Measurements from ENCODE around the gene NUDT19. TPM values are rescaled to one million over a fixed set of nuclear protein-coding genes. Genes with fewer than 3 reads are reported as not detected.

The NUDT19 gene
- total RNA-seq, 1 donor from 2014 or later, result 3.2 TPM

DNA sequence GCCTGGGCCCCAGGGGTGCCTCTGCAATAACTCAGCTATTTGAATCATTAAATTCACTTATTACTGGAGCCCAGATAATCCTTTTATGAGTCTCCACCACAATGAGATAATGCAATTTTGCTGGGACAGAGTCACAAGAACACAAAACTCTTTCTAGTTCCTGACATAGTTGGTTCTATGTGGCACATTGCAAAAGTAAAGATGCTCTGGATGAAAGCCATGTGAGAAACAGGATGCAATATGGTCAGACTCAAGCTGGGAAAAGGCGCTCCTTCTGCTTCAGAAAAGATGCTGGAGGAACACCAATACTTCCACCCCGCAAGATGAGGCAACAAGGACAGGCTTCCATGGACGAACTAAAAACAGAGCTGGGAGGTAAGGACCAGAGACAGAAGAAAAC is 22.3 kb upstream of the NUDT19 start:
- no peak overlapping the region for H3K4me3 Mint-ChIP-seq (ENCODE audit: unreplicated experiment)
- no peaks in the 10 kb centered on the region for H3K36me3 Mint-ChIP-seq (ENCODE audit: unreplicated experiment)
- TF ChIP-seq, protein P1, sequence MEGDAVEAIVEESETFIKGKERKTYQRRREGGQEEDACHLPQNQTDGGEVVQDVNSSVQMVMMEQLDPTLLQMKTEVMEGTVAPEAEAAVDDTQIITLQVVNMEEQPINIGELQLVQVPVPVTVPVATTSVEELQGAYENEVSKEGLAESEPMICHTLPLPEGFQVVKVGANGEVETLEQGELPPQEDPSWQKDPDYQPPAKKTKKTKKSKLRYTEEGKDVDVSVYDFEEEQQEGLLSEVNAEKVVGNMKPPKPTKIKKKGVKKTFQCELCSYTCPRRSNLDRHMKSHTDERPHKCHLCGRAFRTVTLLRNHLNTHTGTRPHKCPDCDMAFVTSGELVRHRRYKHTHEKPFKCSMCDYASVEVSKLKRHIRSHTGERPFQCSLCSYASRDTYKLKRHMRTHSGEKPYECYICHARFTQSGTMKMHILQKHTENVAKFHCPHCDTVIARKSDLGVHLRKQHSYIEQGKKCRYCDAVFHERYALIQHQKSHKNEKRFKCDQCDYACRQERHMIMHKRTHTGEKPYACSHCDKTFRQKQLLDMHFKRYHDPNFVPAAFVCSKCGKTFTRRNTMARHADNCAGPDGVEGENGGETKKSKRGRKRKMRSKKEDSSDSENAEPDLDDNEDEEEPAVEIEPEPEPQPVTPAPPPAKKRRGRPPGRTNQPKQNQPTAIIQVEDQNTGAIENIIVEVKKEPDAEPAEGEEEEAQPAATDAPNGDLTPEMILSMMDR (IDR thresholded peaks at IDR 0.05; ENCODE audit: partially characterized antibody, unreplicated experiment), result no peak
- no peak overlapping the region for H3K27ac Mint-ChIP-seq (ENCODE audit: unreplicated experiment)
- H3K9me3 Mint-ChIP-seq (ENCODE audit: unreplicated experiment), result peaks cover 1% of the 10 kb centered on the region
- no peak for DNase-seq
- H3K27me3 Mint-ChIP-seq (ENCODE audit: unreplicated experiment), result peaks cover 6% of the 10 kb centered on the region
- H3K4me1 Mint-ChIP-seq (ENCODE audit: low read depth, unreplicated experiment), result peaks cover 2% of the 10 kb centered on the region

DNA sequence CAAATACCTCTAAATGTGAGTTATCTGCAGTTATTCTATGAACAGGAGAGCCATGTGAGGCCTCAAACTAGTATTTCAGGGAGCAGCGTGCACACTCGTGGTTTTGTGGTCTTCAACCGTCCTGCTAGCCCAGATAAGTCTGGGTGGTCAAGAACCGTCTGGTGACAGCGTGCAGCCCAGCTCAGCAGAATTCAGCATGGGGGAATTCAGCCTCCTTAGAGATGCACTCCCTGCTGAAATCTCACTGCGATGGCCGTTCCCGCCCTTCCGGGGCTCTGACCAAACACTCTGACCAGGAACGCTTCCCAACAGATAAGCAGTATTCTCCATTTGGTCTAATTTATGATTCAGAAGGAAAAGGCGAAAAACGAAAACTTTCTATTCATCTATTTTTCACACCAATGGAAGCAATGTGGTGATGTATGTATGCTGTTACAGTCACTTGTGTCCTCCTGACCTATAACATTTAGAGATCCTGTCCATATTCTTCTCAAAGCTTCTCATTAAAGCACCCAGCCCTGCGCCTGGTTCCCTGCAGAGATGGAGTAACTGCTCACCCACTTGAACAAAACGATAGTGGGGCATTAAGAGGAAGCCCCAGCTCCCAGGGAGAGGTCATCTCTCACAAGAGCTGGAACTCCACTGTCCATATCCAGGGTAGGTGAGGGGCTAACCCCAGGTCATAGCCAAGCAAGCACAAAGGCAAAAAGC is 19.6 kb upstream of the NUDT19 start:
- DNase-seq, result no peak
- TF ChIP-seq, protein P1 (IDR thresholded peaks at IDR 0.05; ENCODE audit: partially characterized antibody, unreplicated experiment), result no peak
- Mint-ChIP-seq H3K27ac (ENCODE audit: unreplicated experiment) (no peak overlapping the region), H3K9me3 (ENCODE audit: unreplicated experiment) (peaks cover 1% of the 10 kb centered on the region), H3K27me3 (ENCODE audit: unreplicated experiment) (peaks cover 6% of the 10 kb centered on the region), H3K36me3 (ENCODE audit: unreplicated experiment) (no peaks in the 10 kb centered on the region), H3K4me1 (ENCODE audit: low read depth, unreplicated experiment) (peaks cover 2% of the 10 kb centered on the region), H3K4me3 (ENCODE audit: unreplicated experiment) (no peak overlapping the region)

DNA sequence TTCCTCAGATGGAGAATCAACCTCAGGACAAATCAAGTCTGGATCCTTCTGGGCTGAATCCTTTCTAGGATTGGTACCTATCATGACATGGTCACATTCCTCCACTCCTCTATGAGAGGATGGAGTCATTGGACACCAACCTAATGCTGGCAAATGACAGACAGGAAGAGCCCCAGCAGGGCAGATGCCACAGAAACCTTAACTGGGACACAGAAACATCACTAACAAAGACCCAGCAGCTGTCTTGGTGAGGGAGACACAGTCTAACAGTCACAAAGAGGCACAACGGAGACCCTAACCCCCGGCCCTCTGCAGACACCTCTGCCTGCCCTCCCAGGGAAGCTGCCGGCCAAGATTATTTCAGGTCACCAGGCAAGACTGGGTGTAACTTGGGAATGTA is 18.8 kb upstream of the NUDT19 start:
- peaks cover 1% of the 10 kb centered on the region for H3K9me3 Mint-ChIP-seq (ENCODE audit: unreplicated experiment)
- H3K4me3 Mint-ChIP-seq (ENCODE audit: unreplicated experiment), result peak overlapping the region; percentile 57
- DNase-seq, result no peak
- H3K27ac Mint-ChIP-seq (ENCODE audit: unreplicated experiment), result no peak overlapping the region
- H3K4me1 Mint-ChIP-seq (ENCODE audit: low read depth, unreplicated experiment), result peaks cover 2% of the 10 kb centered on the region
- TF ChIP-seq, protein P1 (IDR thresholded peaks at IDR 0.05; ENCODE audit: partially characterized antibody, unreplicated experiment), result no peak
- H3K27me3 Mint-ChIP-seq (ENCODE audit: unreplicated experiment), result peaks cover 10% of the 10 kb centered on the region
- no peaks in the 10 kb centered on the region for H3K36me3 Mint-ChIP-seq (ENCODE audit: unreplicated experiment)

DNA sequence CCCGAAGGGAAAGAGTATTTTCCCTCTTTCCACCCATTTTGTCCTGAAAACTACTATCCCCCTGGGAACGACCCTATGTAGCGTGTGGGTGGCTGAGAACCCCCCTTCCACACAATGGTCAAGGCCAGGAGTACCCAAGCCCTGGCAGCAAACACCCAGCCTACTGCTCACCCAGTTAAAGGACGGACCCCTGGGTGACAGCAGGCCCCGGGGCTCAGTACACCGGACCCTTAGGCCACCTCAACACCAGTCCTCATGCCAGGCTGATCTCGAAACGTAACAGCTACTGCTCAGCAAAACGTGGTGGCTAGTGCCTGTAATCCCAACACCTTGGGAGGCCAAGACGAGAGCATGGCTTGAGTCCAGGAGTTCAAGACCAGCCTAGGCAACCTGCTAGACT is 18.0 kb upstream of the NUDT19 start:
- Mint-ChIP-seq H3K36me3 (ENCODE audit: unreplicated experiment) (no peaks in the 10 kb centered on the region), H3K27ac (ENCODE audit: unreplicated experiment) (no peak overlapping the region), H3K9me3 (ENCODE audit: unreplicated experiment) (peaks cover 1% of the 10 kb centered on the region), H3K4me1 (ENCODE audit: low read depth, unreplicated experiment) (peaks cover 2% of the 10 kb centered on the region), H3K4me3 (ENCODE audit: unreplicated experiment) (no peak overlapping the region), H3K27me3 (ENCODE audit: unreplicated experiment) (peaks cover 10% of the 10 kb centered on the region)
- DNase-seq, result no peak
- TF ChIP-seq, protein P1 (IDR thresholded peaks at IDR 0.05; ENCODE audit: partially characterized antibody, unreplicated experiment), result no peak

DNA sequence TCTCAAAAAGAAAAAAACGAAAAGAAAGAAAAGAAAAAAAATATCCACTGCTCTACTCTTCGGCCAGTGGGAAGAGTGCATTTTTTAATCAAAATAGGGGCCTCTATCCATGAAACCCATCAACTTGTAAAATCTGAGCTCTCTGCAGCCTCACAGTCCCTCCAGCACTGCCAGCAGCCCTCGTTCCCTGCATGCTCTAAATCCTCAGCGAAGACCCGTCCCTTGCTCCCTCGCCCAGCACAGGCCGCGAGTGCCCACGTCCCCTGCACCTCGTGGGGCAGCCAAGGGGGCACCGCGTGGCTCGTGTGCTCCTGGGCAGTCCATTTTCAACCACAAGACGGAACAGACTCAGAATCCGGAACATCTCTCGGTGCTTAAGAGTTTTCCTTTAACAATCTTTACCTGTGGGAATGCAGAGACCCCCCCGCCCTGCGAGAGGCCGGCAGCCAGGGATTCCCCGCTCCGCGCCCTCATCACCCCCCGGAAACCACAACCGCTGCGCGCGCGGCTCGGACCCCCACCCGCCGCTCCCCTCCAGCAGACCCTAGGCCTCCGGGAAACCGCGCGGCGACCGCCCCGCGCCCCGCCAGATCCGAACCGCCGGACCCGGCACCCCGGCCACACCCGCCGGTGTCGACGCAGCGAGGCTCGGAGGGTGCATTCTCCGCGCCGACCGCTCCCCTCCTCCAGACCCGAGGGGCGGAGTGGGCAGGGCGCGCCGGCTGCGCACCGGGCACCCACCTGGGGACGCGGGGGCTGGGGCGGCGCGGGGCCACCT is 17.3 kb upstream of the NUDT19 start:
- peak overlapping the region; percentile 87 for H3K27ac Mint-ChIP-seq (ENCODE audit: unreplicated experiment)
- peaks cover 1% of the 10 kb centered on the region for H3K9me3 Mint-ChIP-seq (ENCODE audit: unreplicated experiment)
- peak overlapping the region; percentile 97 for H3K4me3 Mint-ChIP-seq (ENCODE audit: unreplicated experiment)
- no peaks in the 10 kb centered on the region for H3K36me3 Mint-ChIP-seq (ENCODE audit: unreplicated experiment)
- H3K4me1 Mint-ChIP-seq (ENCODE audit: low read depth, unreplicated experiment), result peaks cover 2% of the 10 kb centered on the region
- peaks cover 10% of the 10 kb centered on the region for H3K27me3 Mint-ChIP-seq (ENCODE audit: unreplicated experiment)
- TF ChIP-seq, protein P1 (IDR thresholded peaks at IDR 0.05; ENCODE audit: partially characterized antibody, unreplicated experiment), result no peak
- DNase-seq, result peak; percentile 40
